H9 (cell line): ENCODE results near the gene PDZD2. TPM values are rescaled to one million over a fixed set of nuclear protein-coding genes. Genes with fewer than 3 reads are reported as not detected.

ENCODE experiments used
- DNase-seq: peaks from one replicate; pipeline ENCODE4 v3.0.0-alpha.2; 2017
- H2AFZ ChIP-seq: one replicate; pipeline ENCODE4 v1.6.1; 2013; ENCODE audit warnings: mild to moderate bottlenecking, low read length, control low read depth, moderate library complexity
- H2AK5ac ChIP-seq: 2 replicates; pipeline ENCODE4 v1.6.1; 2013; ENCODE audit warnings: low read length, control low read depth, mixed read lengths; ENCODE audit not compliant: insufficient read length
- H2BK120ac ChIP-seq: one replicate; pipeline ENCODE4 v1.6.1; 2013; ENCODE audit warnings: low read depth, mild to moderate bottlenecking, low read length, control low read depth, inconsistent platforms; ENCODE audit not compliant: poor library complexity, severe bottlenecking
- H2BK12ac ChIP-seq: 2 replicates; pipeline ENCODE4 v1.6.1; 2013; ENCODE audit warnings: low read length, control low read depth, mixed read lengths, low read depth; ENCODE audit not compliant: insufficient read length
- H2BK15ac ChIP-seq: 2 replicates; pipeline ENCODE4 v1.6.1; 2013; ENCODE audit warnings: low read depth, low read length, control low read depth
- H2BK20ac ChIP-seq: one replicate; pipeline ENCODE4 v1.6.1; 2013; ENCODE audit warnings: low read depth, mild to moderate bottlenecking, low read length, control low read depth, inconsistent platforms; ENCODE audit not compliant: poor library complexity, severe bottlenecking
- H2BK5ac ChIP-seq: 2 replicates; pipeline ENCODE4 v1.6.1; 2013; ENCODE audit warnings: low read length, control low read depth, mixed read lengths; ENCODE audit not compliant: insufficient read length
- H3K14ac ChIP-seq: 2 replicates; pipeline ENCODE4 v1.6.1; 2013; ENCODE audit warnings: low read length, control low read depth; ENCODE audit not compliant: insufficient read depth
- H3K18ac ChIP-seq: 2 replicates; pipeline ENCODE4 v1.6.1; 2013; ENCODE audit warnings: low read depth, mild to moderate bottlenecking, mixed read lengths, low read length, control low read depth; ENCODE audit not compliant: insufficient read length
- H3K23ac ChIP-seq: 2 replicates; pipeline ENCODE4 v1.6.1; 2013; ENCODE audit warnings: low read length, control low read depth, mixed read lengths, low read depth; ENCODE audit not compliant: insufficient read length
- H3K23me2 ChIP-seq: 2 replicates; pipeline ENCODE4 v1.6.1; 2013; ENCODE audit warnings: low read depth, mild to moderate bottlenecking, mixed read lengths, low read length, control low read depth; ENCODE audit not compliant: insufficient read length, poor library complexity, severe bottlenecking
- H3K27ac ChIP-seq: 2 replicates; pipeline ENCODE4 v1.5.1; 2013; ENCODE audit warnings: low read length, control low read depth, mixed read lengths, low read depth; ENCODE audit not compliant: insufficient read length
- H3K27me3 ChIP-seq: 2 replicates; pipeline ENCODE4 v1.6.1; 2013; ENCODE audit warnings: low read length, control low read depth, inconsistent platforms; ENCODE audit not compliant: insufficient read depth
- H3K4ac ChIP-seq: 2 replicates; pipeline ENCODE4 v1.6.1; 2013; ENCODE audit warnings: low read depth, mild to moderate bottlenecking, control low read depth, inconsistent platforms, low read length, moderate library complexity
- H3K4me1 ChIP-seq: 2 replicates; pipeline ENCODE4 v1.6.1; 2013; ENCODE audit warnings: low read length, control low read depth, inconsistent platforms; ENCODE audit not compliant: insufficient read depth
- H3K4me2 ChIP-seq: 2 replicates; pipeline ENCODE4 v1.6.1; 2013; ENCODE audit warnings: low read length, control low read depth, mixed read lengths; ENCODE audit not compliant: insufficient read length, insufficient read depth
- H3K56ac ChIP-seq: 2 replicates; pipeline ENCODE4 v1.6.1; 2013; ENCODE audit warnings: low read depth, mild to moderate bottlenecking, mixed read lengths, low read length, control low read depth; ENCODE audit not compliant: insufficient read length
- H3K79me1 ChIP-seq: 2 replicates; pipeline ENCODE4 v1.6.1; 2013; ENCODE audit warnings: low read depth, mild to moderate bottlenecking, moderate library complexity, low read length, control low read depth, inconsistent platforms; ENCODE audit not compliant: insufficient read depth, poor library complexity, severe bottlenecking
- H3K79me2 ChIP-seq: 2 replicates; pipeline ENCODE4 v1.6.1; 2013; ENCODE audit warnings: low read length, control low read depth, inconsistent platforms; ENCODE audit not compliant: insufficient read depth
- H3K9ac ChIP-seq: 2 replicates; pipeline ENCODE4 v1.6.1; 2013; ENCODE audit warnings: low read length, control low read depth, mixed read lengths; ENCODE audit not compliant: insufficient read length; ENCODE audit errors: extremely low read depth
- H3K9me3 ChIP-seq: one replicate; pipeline ENCODE4 v1.6.1; 2013; ENCODE audit warnings: low read depth, low read length, inconsistent platforms; ENCODE audit not compliant: control insufficient read depth
- H3T11ph ChIP-seq: one replicate; pipeline ENCODE4 v1.6.1; 2013; ENCODE audit warnings: mild to moderate bottlenecking, low read length, control low read depth, inconsistent platforms
- H4K20me1 ChIP-seq: one replicate; pipeline ENCODE4 v1.6.1; 2013; ENCODE audit not compliant: control insufficient read depth, insufficient read length, insufficient read depth
- H4K5ac ChIP-seq: 2 replicates; pipeline ENCODE4 v1.6.1; 2013; ENCODE audit warnings: low read depth, mild to moderate bottlenecking, mixed read lengths, low read length, control low read depth; ENCODE audit not compliant: insufficient read length
- H4K8ac ChIP-seq: replicated peaks from 2 replicates; pipeline ENCODE4 v1.6.1; 2013; ENCODE audit warnings: low read length, control low read depth, mixed read lengths, low read depth; ENCODE audit not compliant: insufficient read length
- H4K91ac ChIP-seq: 2 replicates; pipeline ENCODE4 v1.6.1; 2013; ENCODE audit warnings: low read depth, mild to moderate bottlenecking, moderate library complexity, mixed read lengths, low read length, control low read depth; ENCODE audit not compliant: insufficient read length
- H3K27ac Mint-ChIP-seq, 3 experiments: 2 replicates in 2 of 3; 3 replicates in 1 of 3; pipeline ENCODE4 v1.8.0; 2020 to 2021; ENCODE audit warnings: mixed read lengths in 3 of 3, mild to moderate bottlenecking in 1 of 3, moderate library complexity in 1 of 3
- H3K27me3 Mint-ChIP-seq: 2 replicates; pipeline ENCODE4 v1.8.0; 2021; ENCODE audit warnings: low read depth, mild to moderate bottlenecking, moderate library complexity, mixed read lengths
- H3K36me3 Mint-ChIP-seq, 3 experiments: 2 replicates in 2 of 3; 3 replicates in 1 of 3; pipeline ENCODE4 v1.8.0; 2020 to 2021; ENCODE audit warnings: low read depth in 3 of 3, mixed read lengths in 3 of 3; ENCODE audit not compliant: insufficient read depth in 1 of 3
- H3K4me1 Mint-ChIP-seq, 2 experiments: 2 replicates each; pipeline ENCODE4 v1.8.0; 2020; ENCODE audit warnings: mixed read lengths in 2 of 2
- H3K4me3 Mint-ChIP-seq, 2 experiments: 2 replicates in 1 of 2; 3 replicates in 1 of 2; pipeline ENCODE4 v1.8.0; 2020 to 2021; ENCODE audit warnings: mild to moderate bottlenecking in 2 of 2, mixed read lengths in 2 of 2, moderate library complexity in 1 of 2
- H3K9me3 Mint-ChIP-seq, 2 experiments: 2 replicates in 1 of 2; 3 replicates in 1 of 2; pipeline ENCODE4 v1.8.0; 2020; ENCODE audit warnings: mild to moderate bottlenecking in 2 of 2, mixed read lengths in 2 of 2, moderate library complexity in 1 of 2
- WGBS: extraction: QIAGEN DNeasy Blood & Tissue Kit; methylation state at CpG from one replicate; pipeline ENCODE4 v1.1.7; 2013; ENCODE audit warnings: missing lambda C conversion rate, low lambda C conversion rate, mixed read lengths; ENCODE audit not compliant: insufficient read length; ENCODE audit errors: extremely low coverage; 5-methylcytosine and 5-hydroxymethylcytosine counted together
- total RNA-seq: library from RNA; stranded (reverse); gene quantifications from 2 replicates; pipeline ENCODE4 v1.2.1, GENCODE V29; 2021
- TF ChIP-seq, protein P1 (sequence below): fragments of 200-600 bp; sonication (generic); conservative IDR thresholded peaks from 3 replicates; pipeline ENCODE4 v1.8.0; 2021; ENCODE audit warnings: antibody characterized with exemption, mild to moderate bottlenecking

The PDZD2 gene
- total RNA-seq, 1 experiment from 2014 or later, result 9.9 TPM

DNA sequence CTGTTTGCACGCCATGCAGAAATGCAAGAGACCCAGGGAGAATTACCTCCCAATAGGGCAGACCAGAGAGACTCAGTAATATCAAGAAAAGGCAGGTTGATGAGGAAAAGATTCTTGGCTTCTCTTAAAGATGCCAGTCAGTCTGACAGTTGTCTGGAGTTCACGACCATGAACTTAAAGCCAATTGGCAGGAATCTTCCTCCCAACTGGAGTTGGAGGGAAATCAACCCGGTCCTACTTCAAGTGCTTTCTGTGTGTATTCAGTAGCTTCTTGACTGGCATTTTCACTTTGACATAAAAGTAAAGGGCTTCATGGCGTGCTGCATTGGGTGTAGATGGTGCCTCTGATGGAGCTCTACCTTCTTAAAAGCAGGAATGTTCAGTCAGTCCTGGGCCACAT lies 390.9 kb downstream of the PDZD2 start:
- no peak overlapping the region for H3K4ac ChIP-seq
- no peaks in the 10 kb centered on the region for H3K79me2 ChIP-seq
- DNase-seq, result no peak
- no peak overlapping the region for H4K8ac ChIP-seq
- H3T11ph ChIP-seq, result no peak overlapping the region
- no peak overlapping the region for H3K4me3 Mint-ChIP-seq
- peaks cover 21% of the 10 kb centered on the region for H3K4me1 ChIP-seq
- no CpG with 5 or more reads among the region's 4 CpGs for WGBS
- TF ChIP-seq, protein P1, sequence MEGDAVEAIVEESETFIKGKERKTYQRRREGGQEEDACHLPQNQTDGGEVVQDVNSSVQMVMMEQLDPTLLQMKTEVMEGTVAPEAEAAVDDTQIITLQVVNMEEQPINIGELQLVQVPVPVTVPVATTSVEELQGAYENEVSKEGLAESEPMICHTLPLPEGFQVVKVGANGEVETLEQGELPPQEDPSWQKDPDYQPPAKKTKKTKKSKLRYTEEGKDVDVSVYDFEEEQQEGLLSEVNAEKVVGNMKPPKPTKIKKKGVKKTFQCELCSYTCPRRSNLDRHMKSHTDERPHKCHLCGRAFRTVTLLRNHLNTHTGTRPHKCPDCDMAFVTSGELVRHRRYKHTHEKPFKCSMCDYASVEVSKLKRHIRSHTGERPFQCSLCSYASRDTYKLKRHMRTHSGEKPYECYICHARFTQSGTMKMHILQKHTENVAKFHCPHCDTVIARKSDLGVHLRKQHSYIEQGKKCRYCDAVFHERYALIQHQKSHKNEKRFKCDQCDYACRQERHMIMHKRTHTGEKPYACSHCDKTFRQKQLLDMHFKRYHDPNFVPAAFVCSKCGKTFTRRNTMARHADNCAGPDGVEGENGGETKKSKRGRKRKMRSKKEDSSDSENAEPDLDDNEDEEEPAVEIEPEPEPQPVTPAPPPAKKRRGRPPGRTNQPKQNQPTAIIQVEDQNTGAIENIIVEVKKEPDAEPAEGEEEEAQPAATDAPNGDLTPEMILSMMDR, result no peak
- no peak overlapping the region for H2BK15ac ChIP-seq
- H3K79me1 ChIP-seq, result no peaks in the 10 kb centered on the region
- H2BK20ac ChIP-seq, result no peak overlapping the region
- no peaks in the 10 kb centered on the region; the same call in 1 of the 2 replicates for H3K27me3 Mint-ChIP-seq
- H3K4me1 Mint-ChIP-seq, result peaks cover 32 to 45% of the 10 kb centered on the region in 2 experiments
- no peaks in the 10 kb centered on the region for H4K20me1 ChIP-seq
- no peaks in the 10 kb centered on the region for H3K23me2 ChIP-seq
- H2BK12ac ChIP-seq, result no peak overlapping the region
- H3K14ac ChIP-seq, result no peak overlapping the region
- no peak overlapping the region for H3K18ac ChIP-seq
- no peak overlapping the region for H3K27ac Mint-ChIP-seq
- no peak overlapping the region for H3K27ac ChIP-seq
- H3K23ac ChIP-seq, result no peak overlapping the region
- no peak overlapping the region for H3K9ac ChIP-seq
- H3K36me3 Mint-ChIP-seq, result no peaks in the 10 kb centered on the region
- H4K91ac ChIP-seq, result no peak overlapping the region
- H3K4me2 ChIP-seq, result no peak overlapping the region
- H2BK120ac ChIP-seq, result no peak overlapping the region
- no peak overlapping the region for H3K56ac ChIP-seq
- no peaks in the 10 kb centered on the region for H3K27me3 ChIP-seq
- H2AK5ac ChIP-seq, result no peak overlapping the region
- H2BK5ac ChIP-seq, result no peak overlapping the region
- H3K9me3 Mint-ChIP-seq, result no peaks in the 10 kb centered on the region
- H2AFZ ChIP-seq, result no peak overlapping the region
- no peak overlapping the region for H4K5ac ChIP-seq
- H3K9me3 ChIP-seq, result no peaks in the 10 kb centered on the region
